HUES48 (cell line): Measurements from ENCODE around the gene TUBB3.
"Not testable (repeated sequence)": the region's sequence is repeated elsewhere in the genome, so short reads cannot be mapped to it uniquely, and the experiment has no call there.

Experiments
- H3K27ac ChIP-seq: one replicate; pipeline ENCODE4 v1.7.0; 2013; ENCODE audit warnings: low read depth, low read length, inconsistent platforms
- H3K27me3 ChIP-seq: 2 replicates; pipeline ENCODE4 v1.6.1; 2013; ENCODE audit warnings: mild to moderate bottlenecking, low read length; ENCODE audit not compliant: control insufficient read depth, insufficient read depth
- H3K36me3 ChIP-seq: 2 replicates; pipeline ENCODE4 v1.6.1; 2013; ENCODE audit warnings: low read length; ENCODE audit not compliant: control insufficient read depth, insufficient read depth
- H3K4me1 ChIP-seq: 2 replicates; pipeline ENCODE4 v1.6.1; 2013; ENCODE audit warnings: mild to moderate bottlenecking, low read length; ENCODE audit not compliant: control insufficient read depth, insufficient read depth
- H3K4me3 ChIP-seq: 2 replicates; pipeline ENCODE4 v1.5.1; 2013; ENCODE audit warnings: mild to moderate bottlenecking, low read depth, low read length
- H3K9ac ChIP-seq: 2 replicates; pipeline ENCODE4 v1.6.1; 2013; ENCODE audit warnings: mild to moderate bottlenecking, low read depth, low read length, moderate library complexity
- H3K9me3 ChIP-seq: 2 replicates; pipeline ENCODE4 v1.6.1; 2013; ENCODE audit warnings: low read length; ENCODE audit not compliant: control insufficient read depth, insufficient read depth

TUBB3 gene

DNA sequence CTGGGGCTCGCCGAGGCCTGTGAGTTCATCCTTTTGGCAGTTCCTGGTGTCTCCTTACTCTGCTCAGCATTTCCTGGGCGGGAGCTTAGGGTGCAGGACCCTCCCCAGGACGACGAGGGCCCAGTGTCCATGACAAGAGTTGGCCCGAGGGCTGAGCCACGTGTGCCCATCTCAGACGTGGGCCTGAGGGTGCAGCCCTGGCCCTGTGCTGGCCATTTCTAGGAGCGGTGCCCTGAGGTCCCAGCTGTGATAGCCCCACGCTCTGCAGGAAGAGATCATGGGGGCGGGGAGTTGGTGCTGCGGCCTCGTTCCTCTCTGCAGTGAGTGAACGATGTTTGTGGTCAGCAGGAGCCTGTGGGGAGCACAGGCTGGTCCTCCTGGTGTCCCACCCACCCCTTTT is 10.5 kb upstream of the TUBB3 start:
- Histone ChIP-seq H3K4me1 (peaks cover 6% of the 10 kb centered on the region; the same call in 1 of the 2 replicates), H3K27me3 (no peaks in the 10 kb centered on the region), H3K9ac (no peak overlapping the region), H3K9me3 (no peaks in the 10 kb centered on the region), H3K36me3 (peaks cover 16% of the 10 kb centered on the region), H3K4me3 (no peak overlapping the region), H3K27ac (no peak overlapping the region)

- no peaks in the 10 kb centered on the region for H3K9me3 ChIP-seq
- no peak overlapping the region for H3K9ac ChIP-seq
- no peak overlapping the region for H3K27ac ChIP-seq
- peaks cover 15% of the 10 kb centered on the region for H3K36me3 ChIP-seq
- H3K27me3 ChIP-seq, result peaks cover 1% of the 10 kb centered on the region; the same call in 1 of the 2 replicates
- H3K4me3 ChIP-seq, result no peak overlapping the region
- peaks cover 6% of the 10 kb centered on the region; the same call in 1 of the 2 replicates for H3K4me1 ChIP-seq
Measured at GRCh38 chr16:89913408-89914387, 9.4 kb upstream of the TUBB3 start.

DNA sequence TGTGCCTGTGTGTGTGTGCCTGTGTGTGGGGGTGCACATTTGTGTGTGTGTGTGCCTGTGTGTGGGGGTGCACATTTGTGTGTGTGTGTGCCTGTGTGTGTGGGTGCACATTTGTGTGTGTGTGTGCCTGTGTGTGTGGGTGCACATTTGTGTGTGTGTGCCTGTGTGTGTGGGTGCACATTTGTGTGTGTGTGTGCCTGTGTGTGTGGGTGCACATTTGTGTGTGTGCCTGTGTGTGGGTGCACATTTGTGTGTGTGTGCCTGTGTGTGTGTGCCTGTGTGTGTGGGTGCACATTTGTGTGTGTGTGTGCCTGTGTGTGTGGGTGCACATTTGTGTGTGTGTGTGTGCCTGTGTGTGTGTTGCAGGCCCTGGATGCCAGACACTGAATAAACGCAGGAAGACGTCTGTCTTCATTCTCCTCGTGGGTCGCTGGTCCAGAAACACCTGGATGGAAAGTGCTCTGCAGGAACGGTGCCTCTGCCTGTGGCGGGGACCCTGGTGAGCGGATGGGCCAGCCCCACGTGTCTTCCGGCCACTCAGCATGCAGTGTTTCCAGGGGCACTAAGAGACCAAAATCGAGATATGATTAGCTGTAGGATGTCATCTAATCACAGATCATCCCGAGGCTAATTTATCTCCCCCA is 8.4 kb upstream of the TUBB3 start:
- H3K4me3 ChIP-seq, H3K9me3 ChIP-seq, H3K9ac ChIP-seq, H3K4me1 ChIP-seq, H3K27ac ChIP-seq: not testable (repeated sequence)
- Histone ChIP-seq H3K27me3 (peaks cover 11% of the 10 kb centered on the region), H3K36me3 (peaks cover 13% of the 10 kb centered on the region)

- Histone ChIP-seq H3K9ac (no peak overlapping the region), H3K36me3 (peaks cover 11% of the 10 kb centered on the region), H3K9me3 (no peaks in the 10 kb centered on the region), H3K27ac (no peak overlapping the region), H3K4me1 (no peaks in the 10 kb centered on the region; the same call in 1 of the 2 replicates), H3K27me3 (peaks cover 19% of the 10 kb centered on the region), H3K4me3 (no peak overlapping the region)
Measured at GRCh38 chr16:89915303-89916232, 7.6 kb upstream of the TUBB3 start.

GRCh38 chr16:89917773-89918452 is 5.2 kb upstream of the TUBB3 start:
- no peak overlapping the region for H3K27ac ChIP-seq
- peak overlapping the region; percentile 66 for H3K4me3 ChIP-seq
- peak overlapping the region; percentile 30; the same call in 1 of the 2 replicates for H3K9ac ChIP-seq
- H3K4me1 ChIP-seq, result peaks cover 3% of the 10 kb centered on the region
- H3K27me3 ChIP-seq, result peaks cover 29% of the 10 kb centered on the region
- H3K9me3 ChIP-seq, result no peaks in the 10 kb centered on the region
- no peaks in the 10 kb centered on the region for H3K36me3 ChIP-seq

- no peaks in the 10 kb centered on the region for H3K36me3 ChIP-seq
- H3K27ac ChIP-seq, result no peak within 1 kb of the TSS
- peaks cover 29% of the 10 kb centered on the region for H3K27me3 ChIP-seq
- peak within 1 kb of the TSS; percentile 30; the same call in 1 of the 2 replicates for H3K9ac ChIP-seq
- peaks cover 3% of the 10 kb centered on the region for H3K4me1 ChIP-seq
- peak within 1 kb of the TSS; percentile 66 for H3K4me3 ChIP-seq
- no peaks in the 10 kb centered on the region for H3K9me3 ChIP-seq
Measured at GRCh38 chr16:89918453-89919347, 4.4 kb upstream of the TUBB3 start, which contains the start of gene MC1R. MC1R (plus strand) TSS chr16:89918862; CDS start chr16:89919259, 397 bp downstream.

DNA sequence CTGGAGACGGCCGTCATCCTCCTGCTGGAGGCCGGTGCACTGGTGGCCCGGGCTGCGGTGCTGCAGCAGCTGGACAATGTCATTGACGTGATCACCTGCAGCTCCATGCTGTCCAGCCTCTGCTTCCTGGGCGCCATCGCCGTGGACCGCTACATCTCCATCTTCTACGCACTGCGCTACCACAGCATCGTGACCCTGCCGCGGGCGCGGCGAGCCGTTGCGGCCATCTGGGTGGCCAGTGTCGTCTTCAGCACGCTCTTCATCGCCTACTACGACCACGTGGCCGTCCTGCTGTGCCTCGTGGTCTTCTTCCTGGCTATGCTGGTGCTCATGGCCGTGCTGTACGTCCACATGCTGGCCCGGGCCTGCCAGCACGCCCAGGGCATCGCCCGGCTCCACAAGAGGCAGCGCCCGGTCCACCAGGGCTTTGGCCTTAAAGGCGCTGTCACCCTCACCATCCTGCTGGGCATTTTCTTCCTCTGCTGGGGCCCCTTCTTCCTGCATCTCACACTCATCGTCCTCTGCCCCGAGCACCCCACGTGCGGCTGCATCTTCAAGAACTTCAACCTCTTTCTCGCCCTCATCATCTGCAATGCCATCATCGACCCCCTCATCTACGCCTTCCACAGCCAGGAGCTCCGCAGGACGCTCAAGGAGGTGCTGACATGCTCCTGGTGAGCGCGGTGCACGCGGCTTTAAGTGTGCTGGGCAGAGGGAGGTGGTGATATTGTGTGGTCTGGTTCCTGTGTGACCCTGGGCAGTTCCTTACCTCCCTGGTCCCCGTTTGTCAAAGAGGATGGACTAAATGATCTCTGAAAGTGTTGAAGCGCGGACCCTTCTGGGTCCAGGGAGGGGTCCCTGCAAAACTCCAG is 3.4 kb upstream of the TUBB3 start:
- peaks cover 3% of the 10 kb centered on the region for H3K4me1 ChIP-seq
- H3K27me3 ChIP-seq, result peaks cover 29% of the 10 kb centered on the region
- no peak overlapping the region for H3K4me3 ChIP-seq
- no peak overlapping the region for H3K9ac ChIP-seq
- no peak overlapping the region for H3K27ac ChIP-seq
- no peaks in the 10 kb centered on the region for H3K9me3 ChIP-seq
- no peaks in the 10 kb centered on the region for H3K36me3 ChIP-seq

DNA sequence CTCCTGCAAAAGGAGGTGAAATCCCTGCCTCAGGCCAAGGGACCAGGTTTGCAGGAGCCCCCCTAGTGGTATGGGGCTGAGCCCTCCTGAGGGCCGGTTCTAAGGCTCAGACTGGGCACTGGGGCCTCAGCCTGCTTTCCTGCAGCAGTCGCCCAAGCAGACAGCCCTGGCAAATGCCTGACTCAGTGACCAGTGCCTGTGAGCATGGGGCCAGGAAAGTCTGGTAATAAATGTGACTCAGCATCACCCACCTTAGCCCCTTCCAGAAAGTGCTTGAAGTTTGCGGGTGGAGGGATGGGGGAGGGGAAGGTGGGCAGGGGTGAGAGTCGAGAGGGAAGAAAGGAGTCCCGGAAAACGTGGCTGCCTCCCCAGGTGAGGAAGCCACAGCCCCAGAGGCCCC is 2.4 kb upstream of the TUBB3 start:
- H3K4me1 ChIP-seq, result peaks cover 6% of the 10 kb centered on the region
- H3K9ac ChIP-seq, result no peak overlapping the region
- H3K27ac ChIP-seq, result no peak overlapping the region
- no peaks in the 10 kb centered on the region for H3K36me3 ChIP-seq
- H3K9me3 ChIP-seq, result no peaks in the 10 kb centered on the region
- H3K27me3 ChIP-seq, result peaks cover 29% of the 10 kb centered on the region
- H3K4me3 ChIP-seq, result no peak overlapping the region
